Measurements from ENCODE around the gene RBMY1D.
"Not testable (repeated sequence)": the region's sequence is repeated elsewhere in the genome, so short reads cannot be mapped to it uniquely, and the experiment has no call there.

GRCh38 chrY:21894426-21894825 lies at the start of gene RBMY1D:
- not testable (repeated sequence) for TF ChIP-seq CTCF (IDR thresholded peaks at IDR 0.05); POLR2A (IDR thresholded peaks at IDR 0.05; ENCODE audit: low read depth); POLR2AphosphoS5 (IDR thresholded peaks at IDR 0.05); EP300 (IDR thresholded peaks at IDR 0.05)

All from esophagus muscularis mucosa (tissue), 4 donors.